T-cell (primary cell): ENCODE measurements around the gene IL36B. TPM values are rescaled to one million over a fixed set of nuclear protein-coding genes. Genes with fewer than 3 reads are reported as not detected.

ENCODE experiments used
- ATAC-seq, 4 experiments: fragments of 200-7000 bp in 3 of 4; fragments of 150-1000 bp in 1 of 4; cut with Tn5 transposase; replicated peaks in 1 of 4; 1 replicate in 3 of 4; 2 replicates in 1 of 4; pipeline ENCODE4 v1.10.0; 2021; ENCODE audit warnings: moderate library complexity in 3 of 4, mild to moderate bottlenecking in 2 of 4, moderate number of reproducible peaks in 1 of 4
- CTCF ChIA-PET, 2 donors: fragments of 300-600 bp; sonication (Branson Sonifier 250); formaldehyde crosslinking; loops; one replicate each; lab custom pipeline; 2022; ENCODE audit warnings: antibody characterized with exemption in 2 of 2; lab: Charles Lee
- POLR2A ChIA-PET, 2 donors: fragments of 300-600 bp; sonication (Branson Sonifier 250); formaldehyde crosslinking; loops; one replicate each; lab custom pipeline; 2022; ENCODE audit warnings: antibody characterized with exemption in 2 of 2; lab: Charles Lee
- DNase-seq, 35 experiments: peaks; one replicate each; pipeline versions ENCODE4 v3.0.0 to v3.0.0-alpha.2; 2013 to 2023
- H3K27ac ChIP-seq: one replicate; pipeline ENCODE4 v1.5.1; 2013; ENCODE audit warnings: low read length
- H3K27me3 ChIP-seq, 2 experiments: replicated peaks in 1 of 2; 1 replicate in 1 of 2; 2 replicates in 1 of 2; pipeline versions ENCODE4 v1.6.1 to v1.7.0; 2013; ENCODE audit warnings: low read length in 1 of 2, mixed read lengths in 1 of 2; ENCODE audit not compliant: control insufficient read depth in 2 of 2, insufficient read depth in 2 of 2; ENCODE audit errors: extremely low read depth in 1 of 2
- H3K36me3 ChIP-seq, 2 donors: 1 replicate in 1 of 2; 2 replicates in 1 of 2; pipeline versions ENCODE4 v1.6.1 to v1.7.0; 2013; ENCODE audit warnings: low read length in 1 of 2; ENCODE audit not compliant: control insufficient read depth in 2 of 2, insufficient read depth in 1 of 2; ENCODE audit errors: extremely low read depth in 1 of 2
- H3K4me1 ChIP-seq, 2 experiments: 1 replicate in 1 of 2; 2 replicates in 1 of 2; pipeline versions ENCODE4 v1.6.1 to v1.7.0; 2013; ENCODE audit warnings: low read length in 2 of 2, mixed read lengths in 1 of 2; ENCODE audit not compliant: insufficient read depth in 2 of 2, control insufficient read depth in 1 of 2; ENCODE audit errors: extremely low read depth in 1 of 2
- H3K4me3 ChIP-seq, 2 donors: 1 replicate in 1 of 2; 2 replicates in 1 of 2; pipeline versions ENCODE4 v1.5.1 to v1.7.0; 2013; ENCODE audit warnings: mild to moderate bottlenecking in 2 of 2, low read length in 1 of 2, moderate library complexity in 1 of 2; ENCODE audit not compliant: control insufficient read depth in 1 of 2; ENCODE audit errors: extremely low read depth in 1 of 2
- H3K9me3 ChIP-seq: 2 replicates; pipeline ENCODE4 v1.7.0; 2013
- H3K27ac Mint-ChIP-seq, 2 donors: one replicate each; pipeline ENCODE4 v1.8.0; 2020 to 2021; ENCODE audit warnings: mild to moderate bottlenecking in 2 of 2, mixed read lengths in 2 of 2
- H3K27me3 Mint-ChIP-seq, 2 donors: one replicate each; pipeline ENCODE4 v1.8.0; 2021 to 2022; ENCODE audit warnings: mixed read lengths in 2 of 2
- H3K36me3 Mint-ChIP-seq: one replicate; pipeline ENCODE4 v1.8.0; 2021; ENCODE audit warnings: mixed read lengths
- H3K4me1 Mint-ChIP-seq, 3 donors: one replicate each; pipeline ENCODE4 v1.8.0; 2020 to 2022; ENCODE audit warnings: mixed read lengths in 3 of 3, mild to moderate bottlenecking in 1 of 3
- H3K4me3 Mint-ChIP-seq, 3 donors: one replicate each; pipeline ENCODE4 v1.8.0; 2020 to 2022; ENCODE audit warnings: mild to moderate bottlenecking in 3 of 3, mixed read lengths in 3 of 3, moderate library complexity in 3 of 3
- H3K9me3 Mint-ChIP-seq, 3 donors: one replicate each; pipeline ENCODE4 v1.8.0; 2020 to 2022; ENCODE audit warnings: mixed read lengths in 3 of 3
- WGBS: methylation state at CpG from one replicate; pipeline ENCODE4 v1.1.5; 2013; ENCODE audit warnings: missing lambda C conversion rate; ENCODE audit not compliant: insufficient coverage; 5-methylcytosine and 5-hydroxymethylcytosine counted together
- total RNA-seq, 35 experiments: library from RNA in 6 of 35; stranded (reverse) in 6 of 35; fragments of 120-200 nt in 1 of 35; gene quantifications; one replicate each; pipeline versions ENCODE4 v1.2.1 to v1.2.4 and lab custom pipeline; 2013 to 2026

The IL36B gene
- total RNA-seq, 5 donors from 2014 or later (not counting 1 experiment from before 2014, with no cell fraction given) = not detected

DNA sequence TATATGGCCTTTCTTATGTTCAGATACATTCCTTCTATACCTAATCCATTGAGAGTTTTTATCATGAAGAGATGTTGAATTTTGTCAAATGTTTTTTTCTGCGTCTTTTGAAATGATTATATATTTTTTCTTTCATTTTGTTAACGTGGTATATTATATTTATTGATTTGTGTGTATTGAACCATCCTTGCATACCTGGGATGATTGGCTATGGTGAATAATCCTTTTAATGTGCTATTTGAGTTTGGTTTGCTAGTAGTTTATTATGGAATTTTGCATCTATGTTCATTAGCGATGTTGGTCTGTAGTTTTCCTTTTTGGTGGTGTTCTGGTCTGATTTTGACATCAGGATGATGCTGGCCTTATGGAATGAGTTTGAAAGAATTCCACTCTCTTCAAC lies 63.1 kb downstream of the IL36B start:
- H3K4me1 Mint-ChIP-seq = peaks cover 27 to 32% (median 27%) of the 10 kb centered on the region in 3 donors
- H3K9me3 ChIP-seq = peaks cover 17% of the 10 kb centered on the region
- H3K27me3 Mint-ChIP-seq = peaks cover 0 to 1% of the 10 kb centered on the region in 2 donors
- H3K9me3 Mint-ChIP-seq = peaks cover 13 to 29% (median 14%) of the 10 kb centered on the region in 3 donors
- no peak overlapping the region for H3K27ac ChIP-seq
- peaks cover 18 to 21% of the 10 kb centered on the region in 2 experiments for H3K4me1 ChIP-seq
- H3K36me3 ChIP-seq = no peaks in the 10 kb centered on the region
- no peak overlapping the region for H3K4me3 Mint-ChIP-seq
- DNase-seq = no peak
- H3K4me3 ChIP-seq = no peak overlapping the region
- ChIA-PET POLR2A (no interaction called here), CTCF (no interaction called here)
- no peak overlapping the region for H3K27ac Mint-ChIP-seq
- WGBS = 80% methylated on average over 2 of the region's 3 CpGs
- no peak for ATAC-seq
- no peaks in the 10 kb centered on the region for H3K27me3 ChIP-seq
- H3K36me3 Mint-ChIP-seq = peaks cover 5% of the 10 kb centered on the region

DNA sequence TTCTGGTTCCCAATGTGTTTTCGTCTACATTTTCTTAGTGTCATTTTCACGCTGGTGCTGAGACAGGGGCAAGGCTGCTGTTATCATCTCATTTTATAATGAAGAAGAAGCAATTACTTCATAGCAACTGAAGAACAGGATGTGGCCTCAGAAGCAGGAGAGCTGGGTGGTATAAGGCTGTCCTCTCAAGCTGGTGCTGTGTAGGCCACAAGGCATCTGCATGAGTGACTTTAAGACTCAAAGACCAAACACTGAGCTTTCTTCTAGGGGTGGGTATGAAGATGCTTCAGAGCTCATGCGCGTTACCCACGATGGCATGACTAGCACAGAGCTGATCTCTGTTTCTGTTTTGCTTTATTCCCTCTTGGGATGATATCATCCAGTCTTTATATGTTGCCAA lies 67.6 kb downstream of the IL36B start:
- Mint-ChIP-seq H3K36me3 (no peaks in the 10 kb centered on the region), H3K27ac (peak overlapping the region; percentile 82 to 90), H3K4me3 (no peak overlapping the region), H3K9me3 (peaks cover 0 to 7% (median 3%) of the 10 kb centered on the region in 3 donors), H3K4me1 (peaks cover 20 to 29% (median 23%) of the 10 kb centered on the region in 3 donors), H3K27me3 (peaks cover 0 to 1% of the 10 kb centered on the region in 2 donors)
- peaks cover 6% of the 10 kb centered on the region for H3K9me3 ChIP-seq
- no peaks in the 10 kb centered on the region for H3K36me3 ChIP-seq
- H3K4me1 ChIP-seq = peaks cover 20 to 29% of the 10 kb centered on the region in 2 experiments
- no peak overlapping the region for H3K4me3 ChIP-seq
- ATAC-seq (peak; percentile 95 to 97 (median 97)), DNase-seq (peak; percentile 4 to 69 (median 27))
- CTCF ChIA-PET = interaction anchor here in 1 of 2 donors (1.0 to 1.3 kb wide), 4 partner anchors 11 to 236 kb away, joined by 3 to 4 read pairs (median 4); no protein-coding TSS in a partner anchor
- peak overlapping the region; percentile 68 for H3K27ac ChIP-seq
- no peaks in the 10 kb centered on the region for H3K27me3 ChIP-seq
- POLR2A ChIA-PET = no interaction called here
- WGBS = no CpG with 5 or more reads among the region's 5 CpGs

DNA sequence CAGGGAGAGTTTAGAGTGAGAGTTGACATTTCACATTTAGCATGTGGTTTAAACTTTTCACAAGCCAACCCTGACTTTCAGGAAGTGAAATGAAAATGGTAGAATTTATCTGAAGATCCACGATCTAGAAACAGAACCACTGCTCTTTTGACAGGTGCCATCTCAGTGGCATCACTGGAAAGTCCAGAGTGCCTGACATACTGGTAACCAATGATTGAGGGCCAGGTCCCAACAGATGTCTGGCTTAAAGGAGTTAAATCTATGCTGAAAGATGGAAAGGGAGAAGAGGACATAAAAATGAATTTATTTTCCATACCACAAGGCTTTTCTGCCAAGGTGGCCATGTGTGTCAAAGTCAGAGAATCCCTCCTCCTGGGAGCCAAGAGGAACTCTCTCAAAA lies 72.1 kb downstream of the IL36B start:
- H3K27ac ChIP-seq = no peak overlapping the region
- Mint-ChIP-seq H3K4me1 (peaks cover 14 to 49% (median 35%) of the 10 kb centered on the region in 3 donors), H3K27ac (peak overlapping the region in 1 of 2 donors; percentile 90), H3K36me3 (no peaks in the 10 kb centered on the region), H3K4me3 (no peak overlapping the region), H3K9me3 (no peaks in the 10 kb centered on the region), H3K27me3 (peaks cover 0 to 6% of the 10 kb centered on the region in 2 donors)
- DNase-seq = no peak
- ATAC-seq = no peak
- no CpG with 5 or more reads among the region's 1 CpG for WGBS
- no peak overlapping the region for H3K4me3 ChIP-seq
- ChIA-PET CTCF (interaction anchor here in 1 of 2 donors (0.6 kb wide), 1 partner anchor 158 kb away, joined by 3 read pairs; no protein-coding TSS in a partner anchor), POLR2A (no interaction called here)
- peaks cover 0 to 8% of the 10 kb centered on the region in 2 experiments for H3K27me3 ChIP-seq
- H3K4me1 ChIP-seq = peaks cover 23 to 36% of the 10 kb centered on the region in 2 experiments
- no peaks in the 10 kb centered on the region for H3K36me3 ChIP-seq
- H3K9me3 ChIP-seq = no peaks in the 10 kb centered on the region

DNA sequence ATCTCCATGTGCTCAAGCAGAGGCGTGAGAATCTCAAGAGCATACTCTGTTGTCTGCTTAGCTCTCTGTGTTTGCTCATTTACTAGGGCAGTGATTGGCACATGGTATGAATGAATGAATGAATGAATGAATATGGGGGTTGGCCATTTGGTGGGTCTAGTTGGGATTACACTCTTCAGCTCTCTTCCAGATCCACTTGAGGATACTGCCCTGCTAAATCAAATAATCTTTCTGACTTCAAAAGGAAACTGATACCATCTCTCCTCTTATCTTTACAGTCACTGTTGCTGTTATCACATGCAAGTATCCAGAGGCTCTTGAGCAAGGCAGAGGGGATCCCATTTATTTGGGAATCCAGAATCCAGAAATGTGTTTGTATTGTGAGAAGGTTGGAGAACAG lies 72.9 kb downstream of the IL36B start:
- peaks cover 0 to 6% of the 10 kb centered on the region in 2 donors for H3K27me3 Mint-ChIP-seq
- Histone ChIP-seq H3K4me3 (no peak overlapping the region), H3K9me3 (no peaks in the 10 kb centered on the region), H3K4me1 (peaks cover 17 to 28% of the 10 kb centered on the region in 2 experiments), H3K27me3 (peaks cover 0 to 8% of the 10 kb centered on the region in 2 experiments), H3K27ac (no peak overlapping the region), H3K36me3 (no peaks in the 10 kb centered on the region)
- ChIA-PET POLR2A (no interaction called here), CTCF (interaction anchor here in 1 of 2 donors (0.6 kb wide), 3 partner anchors 158 to 210 kb away, joined by 3 to 7 read pairs (median 3); no protein-coding TSS in a partner anchor)
- ATAC-seq (no peak), DNase-seq (no peak)
- peak overlapping the region in 1 of 2 donors; percentile 71 for H3K27ac Mint-ChIP-seq
- H3K9me3 Mint-ChIP-seq = no peaks in the 10 kb centered on the region
- H3K4me1 Mint-ChIP-seq = peaks cover 8 to 41% (median 29%) of the 10 kb centered on the region in 3 donors
- 100% methylated on average over 1 of the region's 1 CpG for WGBS
- H3K36me3 Mint-ChIP-seq = no peaks in the 10 kb centered on the region
- no peak overlapping the region for H3K4me3 Mint-ChIP-seq

DNA sequence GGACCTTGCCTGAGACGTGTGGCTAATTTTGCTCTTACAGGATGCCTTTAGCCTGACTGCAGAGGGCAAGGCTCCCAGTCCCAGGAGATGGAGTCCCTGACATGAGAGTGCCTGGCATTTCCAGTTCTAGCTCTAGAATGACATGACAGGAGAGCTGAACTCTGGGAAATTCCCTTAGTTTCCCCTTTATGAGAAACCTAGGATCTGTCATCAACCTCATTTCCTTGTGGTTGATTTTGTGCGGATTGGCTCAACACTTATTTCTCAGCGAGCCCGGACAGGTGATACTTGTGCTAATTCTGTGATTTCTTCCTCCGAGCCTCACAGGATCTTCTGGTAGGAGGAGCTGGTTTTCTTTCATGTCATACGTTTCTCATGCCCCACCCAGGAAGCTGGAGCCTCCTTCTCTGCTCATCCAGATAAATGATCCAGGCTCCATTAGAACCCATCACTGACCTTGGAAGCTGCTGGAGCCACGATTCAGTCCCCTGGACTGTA lies 75.1 kb downstream of the IL36B start, which contains the start of gene IL36G:
TSS of gene IL36G (plus strand) at position 448 of the 498 bp plus-strand sequence. CDS start 633 bp downstream, outside the sequence.
- CTCF ChIA-PET = no interaction called here
- ATAC-seq (no peak), DNase-seq (no peak)
- H3K36me3 ChIP-seq = no peaks in the 10 kb centered on the region
- Mint-ChIP-seq H3K36me3 (no peaks in the 10 kb centered on the region), H3K4me1 (peaks cover 4 to 35% (median 26%) of the 10 kb centered on the region in 3 donors), H3K27ac (no peak within 1 kb of the TSS), H3K27me3 (peaks cover 0 to 6% of the 10 kb centered on the region in 2 donors), H3K9me3 (no peaks in the 10 kb centered on the region), H3K4me3 (no peak within 1 kb of the TSS)
- no peaks in the 10 kb centered on the region for H3K9me3 ChIP-seq
- peaks cover 0 to 8% of the 10 kb centered on the region in 2 experiments for H3K27me3 ChIP-seq
- POLR2A ChIA-PET = no interaction called here
- H3K4me1 ChIP-seq = peaks cover 15 to 24% of the 10 kb centered on the region in 2 experiments
- H3K27ac ChIP-seq = no peak within 1 kb of the TSS
- no peak within 1 kb of the TSS for H3K4me3 ChIP-seq
- 50% methylated on average over 1 of the region's 7 CpGs for WGBS
